Suprapubic skin (tissue), 4 donors: Measurements from ENCODE around the gene FAM117B.

Experiments
- EP300 ChIP-seq: sonication (generic); formaldehyde crosslinking; IDR thresholded peaks from one replicate; pipeline ENCODE4 v1.6.1; 2017; ENCODE audit warnings: antibody characterized with exemption
- POLR2AphosphoS5 ChIP-seq, 3 donors: sonication (generic); formaldehyde crosslinking; IDR thresholded peaks; one replicate each; pipeline ENCODE4 v1.6.1; 2017; ENCODE audit warnings: antibody characterized with exemption in 3 of 3
- TF ChIP-seq, protein P1 (sequence below), 2 donors: fragments of 200-600 bp in 1 of 2; fragments of 450-650 bp in 1 of 2; sonication (generic) in 1 of 2; IDR thresholded peaks; one replicate each; pipeline ENCODE4 v1.5.1; 2016 to 2019; ENCODE audit warnings: antibody characterized with exemption in 2 of 2, mild to moderate bottlenecking in 1 of 2, moderate library complexity in 1 of 2

DNA sequence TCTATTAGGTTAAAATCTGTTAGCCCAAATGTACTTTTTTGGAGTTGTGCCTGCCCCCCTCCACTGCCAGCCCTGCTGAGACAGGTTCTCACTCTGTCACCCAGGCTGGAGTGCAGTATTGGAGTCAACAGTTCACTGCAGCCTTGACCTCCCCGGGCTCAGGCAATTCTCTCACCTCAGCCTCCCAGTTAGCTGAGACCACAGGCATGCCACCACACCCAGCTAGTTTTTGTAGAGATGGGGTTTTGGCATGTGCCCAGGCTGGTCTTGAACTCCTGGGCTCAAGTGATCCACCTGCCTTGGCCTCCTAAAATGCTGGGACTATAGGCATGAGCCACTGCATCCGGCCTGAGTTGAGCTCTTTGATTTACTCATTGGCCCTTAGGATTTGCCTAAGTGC is 126.1 kb downstream of the FAM117B start:
- TF ChIP-seq, protein P1, sequence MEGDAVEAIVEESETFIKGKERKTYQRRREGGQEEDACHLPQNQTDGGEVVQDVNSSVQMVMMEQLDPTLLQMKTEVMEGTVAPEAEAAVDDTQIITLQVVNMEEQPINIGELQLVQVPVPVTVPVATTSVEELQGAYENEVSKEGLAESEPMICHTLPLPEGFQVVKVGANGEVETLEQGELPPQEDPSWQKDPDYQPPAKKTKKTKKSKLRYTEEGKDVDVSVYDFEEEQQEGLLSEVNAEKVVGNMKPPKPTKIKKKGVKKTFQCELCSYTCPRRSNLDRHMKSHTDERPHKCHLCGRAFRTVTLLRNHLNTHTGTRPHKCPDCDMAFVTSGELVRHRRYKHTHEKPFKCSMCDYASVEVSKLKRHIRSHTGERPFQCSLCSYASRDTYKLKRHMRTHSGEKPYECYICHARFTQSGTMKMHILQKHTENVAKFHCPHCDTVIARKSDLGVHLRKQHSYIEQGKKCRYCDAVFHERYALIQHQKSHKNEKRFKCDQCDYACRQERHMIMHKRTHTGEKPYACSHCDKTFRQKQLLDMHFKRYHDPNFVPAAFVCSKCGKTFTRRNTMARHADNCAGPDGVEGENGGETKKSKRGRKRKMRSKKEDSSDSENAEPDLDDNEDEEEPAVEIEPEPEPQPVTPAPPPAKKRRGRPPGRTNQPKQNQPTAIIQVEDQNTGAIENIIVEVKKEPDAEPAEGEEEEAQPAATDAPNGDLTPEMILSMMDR (IDR thresholded peaks at IDR 0.05), result no peak
- TF ChIP-seq POLR2AphosphoS5 (IDR thresholded peaks at IDR 0.05) (no peak), EP300 (no peak)
